Type B pancreatic cell (in vitro differentiated cells): ENCODE measurements around the gene RFC5. TPM values are rescaled to one million over a fixed set of nuclear protein-coding genes. Genes with fewer than 3 reads are reported as not detected.
A peak's percentile ranks its signal among the peaks of the same experiment; 100 is the strongest.
"Not testable (repeated sequence)": the region's sequence is repeated elsewhere in the genome, so short reads cannot be mapped to it uniquely, and the experiment has no call there.

Experiments used
- DNase-seq: peaks from one replicate; pipeline ENCODE4 v3.0.0; 2021; ENCODE audit warnings: mixed read lengths; ENCODE audit not compliant: unreplicated experiment; ENCODE audit errors: extremely low spot score
- H3K27ac Mint-ChIP-seq: 2 replicates; pipeline ENCODE4 v1.8.0; 2021; ENCODE audit warnings: mild to moderate bottlenecking, mixed read lengths
- H3K27me3 Mint-ChIP-seq: 2 replicates; pipeline ENCODE4 v1.8.0; 2021; ENCODE audit warnings: mixed read lengths
- H3K36me3 Mint-ChIP-seq: 2 replicates; pipeline ENCODE4 v1.8.0; 2021; ENCODE audit warnings: mixed read lengths
- H3K4me1 Mint-ChIP-seq: one replicate; pipeline ENCODE4 v1.8.0; 2021; ENCODE audit warnings: mixed read lengths; ENCODE audit not compliant: unreplicated experiment
- H3K4me3 Mint-ChIP-seq: 2 replicates; pipeline ENCODE4 v1.8.0; 2021; ENCODE audit warnings: mild to moderate bottlenecking, mixed read lengths
- H3K9me3 Mint-ChIP-seq: 2 replicates; pipeline ENCODE4 v1.8.0; 2021; ENCODE audit warnings: mixed read lengths
- CTCF ChIP-seq: fragments of 200-600 bp; sonication (generic); conservative IDR thresholded peaks from 2 replicates; pipeline ENCODE4 v1.5.0; 2021; ENCODE audit warnings: antibody characterized with exemption, mild to moderate bottlenecking
- total RNA-seq: library from RNA; stranded (reverse); gene quantifications from 2 replicates; pipeline ENCODE4 v1.2.1, GENCODE V29; 2021; ENCODE audit warnings: low replicate concordance

Gene RFC5
- total RNA-seq, 1 donor from 2014 or later = 41.9 TPM

GRCh38 chr12:118015306-118015705 lies 1.2 kb upstream of the RFC5 start:
- Mint-ChIP-seq H3K27ac (no peak overlapping the region), H3K4me1 (peaks cover 15% of the 10 kb centered on the region), H3K27me3 (no peaks in the 10 kb centered on the region), H3K9me3 (no peaks in the 10 kb centered on the region), H3K4me3 (no peak overlapping the region), H3K36me3 (no peaks in the 10 kb centered on the region)
- no peak for DNase-seq
- no peak for TF ChIP-seq CTCF

GRCh38 chr12:118015944-118016343 lies 559 bp upstream of the RFC5 start:
- no peak for TF ChIP-seq CTCF
- H3K27ac Mint-ChIP-seq = peak overlapping the region; percentile 75
- H3K4me3 Mint-ChIP-seq = peak overlapping the region; percentile 90
- no peak for DNase-seq
- no peaks in the 10 kb centered on the region for H3K9me3 Mint-ChIP-seq
- H3K36me3 Mint-ChIP-seq = peaks cover 3% of the 10 kb centered on the region
- H3K27me3 Mint-ChIP-seq = no peaks in the 10 kb centered on the region
- H3K4me1 Mint-ChIP-seq = peaks cover 15% of the 10 kb centered on the region

GRCh38 chr12:118017926-118018325 lies 1.4 kb downstream of the RFC5 start:
- peaks cover 12% of the 10 kb centered on the region for H3K36me3 Mint-ChIP-seq

GRCh38 chr12:118020036-118020435 lies 3.5 kb downstream of the RFC5 start:
- no peak overlapping the region for H3K27ac Mint-ChIP-seq
- peaks cover 15% of the 10 kb centered on the region for H3K4me1 Mint-ChIP-seq
- H3K9me3 Mint-ChIP-seq = no peaks in the 10 kb centered on the region
- no peak overlapping the region for H3K4me3 Mint-ChIP-seq
- no peak for TF ChIP-seq CTCF
- DNase-seq = no peak
- peaks cover 12% of the 10 kb centered on the region for H3K36me3 Mint-ChIP-seq
- H3K27me3 Mint-ChIP-seq = no peaks in the 10 kb centered on the region

More at GRCh38 chr12:118017926-118018325, 1.4 kb downstream of the RFC5 start:
- no peaks in the 10 kb centered on the region for H3K27me3 Mint-ChIP-seq
- no peak for DNase-seq
- H3K4me1 Mint-ChIP-seq = peaks cover 15% of the 10 kb centered on the region
- H3K27ac Mint-ChIP-seq = no peak overlapping the region
- TF ChIP-seq CTCF = no peak
- H3K4me3 Mint-ChIP-seq = peak overlapping the region; percentile 90
- H3K9me3 Mint-ChIP-seq = no peaks in the 10 kb centered on the region

GRCh38 chr12:118022097-118022727 lies 5.7 kb downstream of the RFC5 start:
- H3K27me3 Mint-ChIP-seq, H3K27ac Mint-ChIP-seq, H3K4me1 Mint-ChIP-seq, H3K4me3 Mint-ChIP-seq, DNase-seq, H3K9me3 Mint-ChIP-seq: not testable (repeated sequence)
- H3K36me3 Mint-ChIP-seq = peaks cover 12% of the 10 kb centered on the region

GRCh38 chr12:118022728-118023109 lies 6.2 kb downstream of the RFC5 start:
- no peak for TF ChIP-seq CTCF
- no peak overlapping the region for H3K27ac Mint-ChIP-seq
- no peaks in the 10 kb centered on the region for H3K27me3 Mint-ChIP-seq
- peaks cover 13% of the 10 kb centered on the region for H3K36me3 Mint-ChIP-seq
- DNase-seq = no peak
- no peaks in the 10 kb centered on the region for H3K9me3 Mint-ChIP-seq
- no peak overlapping the region for H3K4me3 Mint-ChIP-seq
- H3K4me1 Mint-ChIP-seq = peaks cover 4% of the 10 kb centered on the region
